GM23338 (cell line): ENCODE measurements around the gene VEGFC. TPM values are rescaled to one million over a fixed set of nuclear protein-coding genes. Genes with fewer than 3 reads are reported as not detected.

ENCODE experiments used
- ATAC-seq: fragments of 200-7000 bp; cut with Tn5 transposase; 3 replicates; pipeline ENCODE4 v1.9.1; 2020
- DNase-seq: peaks from one replicate; pipeline ENCODE4 v3.0.0-alpha.2; 2015; ENCODE audit warnings: low spot score
- H2AFZ ChIP-seq: fragments of 200-600 bp; sonication (generic); 2 replicates; pipeline ENCODE4 v1.8.0; 2016; ENCODE audit warnings: antibody characterized with exemption, mild to moderate bottlenecking, moderate library complexity
- H3F3A ChIP-seq: fragments of 200-600 bp; sonication (generic); replicated peaks from 2 replicates; pipeline ENCODE4 v1.8.0; 2017; ENCODE audit warnings: antibody characterized with exemption, mixed run types, low read depth
- H3K27ac ChIP-seq: fragments of 200-600 bp; sonication (generic); 2 replicates; pipeline ENCODE4 v1.6.1; 2016; ENCODE audit warnings: low read depth
- H3K27me3 ChIP-seq: fragments of 200-600 bp; sonication (generic); 2 replicates; pipeline ENCODE4 v1.8.0; 2016; ENCODE audit warnings: mild to moderate bottlenecking, mixed run types, moderate library complexity; ENCODE audit not compliant: insufficient read depth
- H3K36me3 ChIP-seq: fragments of 200-600 bp; sonication (generic); 2 replicates; pipeline ENCODE4 v1.8.0; 2016; ENCODE audit warnings: mild to moderate bottlenecking; ENCODE audit not compliant: insufficient read depth
- H3K4me1 ChIP-seq: fragments of 200-600 bp; sonication (generic); 2 replicates; pipeline ENCODE4 v1.8.0; 2016; ENCODE audit warnings: mild to moderate bottlenecking, moderate library complexity; ENCODE audit not compliant: insufficient read depth
- H3K4me2 ChIP-seq: fragments of 200-600 bp; sonication (generic); 2 replicates; pipeline ENCODE4 v1.7.1; 2017; ENCODE audit warnings: mixed run types
- H3K4me3 ChIP-seq: fragments of 200-600 bp; sonication (generic); 2 replicates; pipeline ENCODE4 v1.6.1; 2016; ENCODE audit warnings: mixed run types
- H3K79me2 ChIP-seq: fragments of 200-600 bp; sonication (generic); replicated peaks from 2 replicates; pipeline ENCODE4 v1.8.0; 2017; ENCODE audit warnings: mild to moderate bottlenecking; ENCODE audit not compliant: insufficient read depth
- H3K9me2 ChIP-seq: fragments of 200-600 bp; sonication (generic); 2 replicates; pipeline ENCODE4 v1.8.0; 2017; ENCODE audit not compliant: insufficient read depth
- H4K20me1 ChIP-seq: fragments of 200-600 bp; sonication (generic); replicated peaks from 2 replicates; pipeline ENCODE4 v1.8.0; 2017; ENCODE audit warnings: mild to moderate bottlenecking; ENCODE audit not compliant: insufficient read depth
- H3K27ac Mint-ChIP-seq: 2 replicates; pipeline ENCODE4 v1.8.0; 2020; ENCODE audit warnings: inconsistent platforms, mild to moderate bottlenecking, moderate library complexity, mixed read lengths
- H3K27me3 Mint-ChIP-seq: 3 replicates; pipeline ENCODE4 v1.8.0; 2022; ENCODE audit warnings: low read depth, mild to moderate bottlenecking, moderate library complexity, mixed read lengths, inconsistent platforms; ENCODE audit not compliant: insufficient read depth, poor library complexity
- H3K36me3 Mint-ChIP-seq: 3 replicates; pipeline ENCODE4 v1.8.0; 2021; ENCODE audit warnings: low read depth, mild to moderate bottlenecking, inconsistent platforms, moderate library complexity, mixed read lengths
- H3K4me1 Mint-ChIP-seq: 3 replicates; pipeline ENCODE4 v1.8.0; 2020; ENCODE audit warnings: mild to moderate bottlenecking, inconsistent platforms, mixed read lengths
- H3K4me3 Mint-ChIP-seq: 3 replicates; pipeline ENCODE4 v1.8.0; 2021; ENCODE audit warnings: moderate library complexity, mild to moderate bottlenecking, inconsistent platforms, mixed read lengths
- H3K9me3 Mint-ChIP-seq: 3 replicates; pipeline ENCODE4 v1.8.0; 2020; ENCODE audit warnings: moderate library complexity, mild to moderate bottlenecking, inconsistent platforms, mixed read lengths
- CREB1 ChIP-seq: fragments of 250-450 bp; sonication (Bioruptor Pico); IDR thresholded peaks from 2 replicates; pipeline ENCODE4 v1.5.0; 2020; ENCODE audit warnings: low read depth, mild to moderate bottlenecking, moderate library complexity
- EZH2 ChIP-seq: fragments of 200-600 bp; sonication (generic); IDR thresholded peaks from one replicate; pipeline ENCODE4 v1.8.0; 2017; ENCODE audit warnings: antibody characterized with exemption, mild to moderate bottlenecking, low read depth; ENCODE audit not compliant: unreplicated experiment
- EZH2phosphoT487 ChIP-seq: fragments of 200-600 bp; sonication (generic); IDR thresholded peaks from one replicate; pipeline ENCODE4 v1.8.1; 2018; ENCODE audit warnings: antibody characterized with exemption; ENCODE audit not compliant: unreplicated experiment
- JUNB ChIP-seq: IDR thresholded peaks from one replicate; pipeline ENCODE4 v1.6.1; 2016; ENCODE audit warnings: antibody characterized with exemption; ENCODE audit not compliant: unreplicated experiment
- NANOG ChIP-seq: IDR thresholded peaks from 2 replicates; pipeline ENCODE4 v1.6.1; 2016; ENCODE audit warnings: antibody characterized with exemption, borderline replicate concordance
- POLR2AphosphoS5 ChIP-seq: IDR thresholded peaks from 2 replicates; pipeline ENCODE4 v1.6.1; 2016; ENCODE audit warnings: antibody characterized with exemption, low read depth
- STAT1 ChIP-seq: IDR thresholded peaks from one replicate; pipeline ENCODE4 v1.6.1; 2016; ENCODE audit warnings: antibody characterized with exemption; ENCODE audit not compliant: unreplicated experiment
- ZNF114 ChIP-seq: fragments of 250-450 bp; sonication (Bioruptor Pico); IDR thresholded peaks from 2 replicates; pipeline ENCODE4 v1.5.0; 2020; ENCODE audit warnings: mild to moderate bottlenecking, moderate library complexity
- ZNF331 ChIP-seq: fragments of 250-450 bp; sonication (Bioruptor Pico); IDR thresholded peaks from 2 replicates; pipeline ENCODE4 v1.5.0; 2020; ENCODE audit warnings: low read depth, mild to moderate bottlenecking, moderate library complexity
- polyA plus RNA-seq: library from polyadenylated mRNA; unstranded; fragments of >200 nt; fragmentation: Nextera tagmentation; extraction: Ambion mirVana; gene quantifications from 2 replicates; pipeline ENCODE4 v1.2.1, GENCODE V29; 2016
- total RNA-seq: library from RNA; depleted of rRNA; stranded (reverse); fragments of >200 nt; shearing (Covaris generic); gene quantifications from 2 replicates; pipeline ENCODE4 v1.2.3, GENCODE V29; 2014
- TF ChIP-seq, protein P1 (sequence below), 2 experiments: fragments of 200-600 bp in 1 of 2; sonication (generic) in 1 of 2; conservative IDR thresholded peaks; 2 replicates each; pipeline versions ENCODE4 v1.5.1 to v1.6.1; 2016 to 2017; ENCODE audit warnings: antibody characterized with exemption in 2 of 2, low read depth in 2 of 2, mild to moderate bottlenecking in 2 of 2, moderate library complexity in 1 of 2
- TF ChIP-seq, protein P2 (sequence below): IDR thresholded peaks from 2 replicates; pipeline ENCODE4 v1.6.1; 2016; ENCODE audit warnings: antibody characterized with exemption
- TF ChIP-seq, protein P3 (sequence below): fragments of 250-450 bp; sonication (Bioruptor Pico); IDR thresholded peaks from 2 replicates; pipeline ENCODE4 v1.5.0; 2020; ENCODE audit warnings: mild to moderate bottlenecking, moderate library complexity
- TF ChIP-seq, protein P4 (sequence below): IDR thresholded peaks from one replicate; pipeline ENCODE4 v1.6.1; 2018; ENCODE audit warnings: antibody characterized with exemption; ENCODE audit not compliant: unreplicated experiment

The VEGFC gene
- total and polyA plus RNA-seq, 2 experiments from 2014 or later = 0.87 to 1.1 TPM

DNA sequence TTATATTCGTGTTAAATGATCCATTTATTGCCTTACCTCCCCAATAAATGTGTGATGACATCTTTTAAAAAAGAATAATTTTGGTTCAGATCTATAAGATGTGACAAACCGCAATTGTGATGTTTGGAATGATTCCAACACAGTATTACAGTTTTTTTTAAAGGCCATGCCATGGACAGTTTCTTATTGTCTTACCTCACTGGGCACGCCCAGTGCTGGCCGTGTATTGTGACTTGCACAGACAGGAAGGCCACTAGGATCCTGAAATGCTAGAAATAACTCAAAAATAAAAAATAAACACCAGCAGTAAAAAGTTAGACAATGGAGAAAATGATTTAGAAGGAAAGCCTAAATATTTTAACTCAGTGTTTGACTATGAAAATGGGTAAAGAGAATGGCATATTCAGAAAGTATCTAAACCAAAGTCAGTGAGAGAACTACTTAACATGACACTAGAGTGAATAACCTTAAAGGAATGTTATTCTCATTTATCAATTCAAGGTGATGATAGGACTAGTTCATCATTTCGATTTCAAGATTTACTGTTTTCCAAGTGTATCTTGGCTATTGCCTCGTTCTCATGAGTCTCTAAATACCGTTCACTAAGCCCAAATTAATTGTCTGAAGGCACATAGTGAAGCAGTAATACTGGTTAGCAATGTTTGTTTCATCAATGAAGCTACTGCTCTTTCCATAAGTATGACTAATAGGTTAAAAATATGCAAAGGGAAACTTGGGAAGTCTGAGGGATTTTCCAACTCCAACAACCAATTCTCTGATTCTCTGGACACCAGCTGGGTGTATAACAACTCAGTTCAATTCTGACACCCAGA is 46.1 kb upstream of the VEGFC start:
- Mint-ChIP-seq H3K4me3 (no peak overlapping the region), H3K9me3 (no peaks in the 10 kb centered on the region), H3K4me1 (0 out of 3 replicates have a peak, but pooled peaks cover 2% of the 10 kb centered on the region), H3K36me3 (no peaks in the 10 kb centered on the region), H3K27ac (peak overlapping the region; percentile 59; the same call in 1 of the 2 replicates), H3K27me3 (no peaks in the 10 kb centered on the region)
- Histone ChIP-seq H3K27me3 (no peaks in the 10 kb centered on the region), H3K4me1 (peaks cover 5% of the 10 kb centered on the region; the same call in 1 of the 2 replicates), H4K20me1 (no peaks in the 10 kb centered on the region), H3K4me2 (no peak overlapping the region), H3K27ac (no peak overlapping the region), H2AFZ (no peak overlapping the region), H3K79me2 (no peaks in the 10 kb centered on the region), H3K36me3 (no peaks in the 10 kb centered on the region), H3K9me2 (no peaks in the 10 kb centered on the region), H3K4me3 (no peak overlapping the region), H3F3A (no peaks in the 10 kb centered on the region)
- ATAC-seq (no peak), DNase-seq (no peak)
- TF ChIP-seq, protein P1, sequence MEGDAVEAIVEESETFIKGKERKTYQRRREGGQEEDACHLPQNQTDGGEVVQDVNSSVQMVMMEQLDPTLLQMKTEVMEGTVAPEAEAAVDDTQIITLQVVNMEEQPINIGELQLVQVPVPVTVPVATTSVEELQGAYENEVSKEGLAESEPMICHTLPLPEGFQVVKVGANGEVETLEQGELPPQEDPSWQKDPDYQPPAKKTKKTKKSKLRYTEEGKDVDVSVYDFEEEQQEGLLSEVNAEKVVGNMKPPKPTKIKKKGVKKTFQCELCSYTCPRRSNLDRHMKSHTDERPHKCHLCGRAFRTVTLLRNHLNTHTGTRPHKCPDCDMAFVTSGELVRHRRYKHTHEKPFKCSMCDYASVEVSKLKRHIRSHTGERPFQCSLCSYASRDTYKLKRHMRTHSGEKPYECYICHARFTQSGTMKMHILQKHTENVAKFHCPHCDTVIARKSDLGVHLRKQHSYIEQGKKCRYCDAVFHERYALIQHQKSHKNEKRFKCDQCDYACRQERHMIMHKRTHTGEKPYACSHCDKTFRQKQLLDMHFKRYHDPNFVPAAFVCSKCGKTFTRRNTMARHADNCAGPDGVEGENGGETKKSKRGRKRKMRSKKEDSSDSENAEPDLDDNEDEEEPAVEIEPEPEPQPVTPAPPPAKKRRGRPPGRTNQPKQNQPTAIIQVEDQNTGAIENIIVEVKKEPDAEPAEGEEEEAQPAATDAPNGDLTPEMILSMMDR (conservative IDR thresholded peaks at IDR 0.05; ENCODE audit: low read depth in 2 of 2) = no peak
- TF ChIP-seq EZH2 = no peak
- no peak for TF ChIP-seq EZH2phosphoT487
- TF ChIP-seq, protein P2, sequence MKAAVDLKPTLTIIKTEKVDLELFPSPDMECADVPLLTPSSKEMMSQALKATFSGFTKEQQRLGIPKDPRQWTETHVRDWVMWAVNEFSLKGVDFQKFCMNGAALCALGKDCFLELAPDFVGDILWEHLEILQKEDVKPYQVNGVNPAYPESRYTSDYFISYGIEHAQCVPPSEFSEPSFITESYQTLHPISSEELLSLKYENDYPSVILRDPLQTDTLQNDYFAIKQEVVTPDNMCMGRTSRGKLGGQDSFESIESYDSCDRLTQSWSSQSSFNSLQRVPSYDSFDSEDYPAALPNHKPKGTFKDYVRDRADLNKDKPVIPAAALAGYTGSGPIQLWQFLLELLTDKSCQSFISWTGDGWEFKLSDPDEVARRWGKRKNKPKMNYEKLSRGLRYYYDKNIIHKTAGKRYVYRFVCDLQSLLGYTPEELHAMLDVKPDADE = no peak
- TF ChIP-seq POLR2AphosphoS5 = no peak
- no peak for TF ChIP-seq NANOG
- TF ChIP-seq, protein P3, sequence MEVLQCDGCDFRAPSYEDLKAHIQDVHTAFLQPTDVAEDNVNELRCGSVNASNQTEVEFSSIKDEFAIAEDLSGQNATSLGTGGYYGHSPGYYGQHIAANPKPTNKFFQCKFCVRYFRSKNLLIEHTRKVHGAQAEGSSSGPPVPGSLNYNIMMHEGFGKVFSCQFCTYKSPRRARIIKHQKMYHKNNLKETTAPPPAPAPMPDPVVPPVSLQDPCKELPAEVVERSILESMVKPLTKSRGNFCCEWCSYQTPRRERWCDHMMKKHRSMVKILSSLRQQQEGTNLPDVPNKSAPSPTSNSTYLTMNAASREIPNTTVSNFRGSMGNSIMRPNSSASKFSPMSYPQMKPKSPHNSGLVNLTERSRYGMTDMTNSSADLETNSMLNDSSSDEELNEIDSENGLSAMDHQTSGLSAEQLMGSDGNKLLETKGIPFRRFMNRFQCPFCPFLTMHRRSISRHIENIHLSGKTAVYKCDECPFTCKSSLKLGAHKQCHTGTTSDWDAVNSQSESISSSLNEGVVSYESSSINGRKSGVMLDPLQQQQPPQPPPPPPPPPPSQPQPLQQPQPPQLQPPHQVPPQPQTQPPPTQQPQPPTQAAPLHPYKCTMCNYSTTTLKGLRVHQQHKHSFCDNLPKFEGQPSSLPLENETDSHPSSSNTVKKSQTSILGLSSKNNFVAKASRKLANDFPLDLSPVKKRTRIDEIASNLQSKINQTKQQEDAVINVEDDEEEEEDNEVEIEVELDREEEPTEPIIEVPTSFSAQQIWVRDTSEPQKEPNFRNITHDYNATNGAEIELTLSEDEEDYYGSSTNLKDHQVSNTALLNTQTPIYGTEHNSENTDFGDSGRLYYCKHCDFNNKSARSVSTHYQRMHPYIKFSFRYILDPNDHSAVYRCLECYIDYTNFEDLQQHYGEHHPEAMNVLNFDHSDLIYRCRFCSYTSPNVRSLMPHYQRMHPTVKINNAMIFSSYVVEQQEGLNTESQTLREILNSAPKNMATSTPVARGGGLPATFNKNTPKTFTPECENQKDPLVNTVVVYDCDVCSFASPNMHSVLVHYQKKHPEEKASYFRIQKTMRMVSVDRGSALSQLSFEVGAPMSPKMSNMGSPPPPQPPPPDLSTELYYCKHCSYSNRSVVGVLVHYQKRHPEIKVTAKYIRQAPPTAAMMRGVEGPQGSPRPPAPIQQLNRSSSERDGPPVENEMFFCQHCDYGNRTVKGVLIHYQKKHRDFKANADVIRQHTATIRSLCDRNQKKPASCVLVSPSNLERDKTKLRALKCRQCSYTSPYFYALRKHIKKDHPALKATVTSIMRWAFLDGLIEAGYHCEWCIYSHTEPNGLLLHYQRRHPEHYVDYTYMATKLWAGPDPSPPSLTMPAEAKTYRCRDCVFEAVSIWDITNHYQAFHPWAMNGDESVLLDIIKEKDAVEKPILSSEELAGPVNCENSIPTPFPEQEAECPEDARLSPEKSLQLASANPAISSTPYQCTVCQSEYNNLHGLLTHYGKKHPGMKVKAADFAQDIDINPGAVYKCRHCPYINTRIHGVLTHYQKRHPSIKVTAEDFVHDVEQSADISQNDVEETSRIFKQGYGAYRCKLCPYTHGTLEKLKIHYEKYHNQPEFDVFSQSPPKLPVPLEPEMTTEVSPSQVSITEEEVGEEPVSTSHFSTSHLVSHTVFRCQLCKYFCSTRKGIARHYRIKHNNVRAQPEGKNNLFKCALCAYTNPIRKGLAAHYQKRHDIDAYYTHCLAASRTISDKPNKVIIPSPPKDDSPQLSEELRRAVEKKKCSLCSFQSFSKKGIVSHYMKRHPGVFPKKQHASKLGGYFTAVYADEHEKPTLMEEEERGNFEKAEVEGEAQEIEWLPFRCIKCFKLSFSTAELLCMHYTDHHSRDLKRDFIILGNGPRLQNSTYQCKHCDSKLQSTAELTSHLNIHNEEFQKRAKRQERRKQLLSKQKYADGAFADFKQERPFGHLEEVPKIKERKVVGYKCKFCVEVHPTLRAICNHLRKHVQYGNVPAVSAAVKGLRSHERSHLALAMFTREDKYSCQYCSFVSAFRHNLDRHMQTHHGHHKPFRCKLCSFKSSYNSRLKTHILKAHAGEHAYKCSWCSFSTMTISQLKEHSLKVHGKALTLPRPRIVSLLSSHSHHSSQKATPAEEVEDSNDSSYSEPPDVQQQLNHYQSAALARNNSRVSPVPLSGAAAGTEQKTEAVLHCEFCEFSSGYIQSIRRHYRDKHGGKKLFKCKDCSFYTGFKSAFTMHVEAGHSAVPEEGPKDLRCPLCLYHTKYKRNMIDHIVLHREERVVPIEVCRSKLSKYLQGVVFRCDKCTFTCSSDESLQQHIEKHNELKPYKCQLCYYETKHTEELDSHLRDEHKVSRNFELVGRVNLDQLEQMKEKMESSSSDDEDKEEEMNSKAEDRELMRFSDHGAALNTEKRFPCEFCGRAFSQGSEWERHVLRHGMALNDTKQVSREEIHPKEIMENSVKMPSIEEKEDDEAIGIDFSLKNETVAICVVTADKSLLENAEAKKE (CRISPR knock-in tag) = no peak
- no peak for TF ChIP-seq STAT1
- TF ChIP-seq, protein P4, sequence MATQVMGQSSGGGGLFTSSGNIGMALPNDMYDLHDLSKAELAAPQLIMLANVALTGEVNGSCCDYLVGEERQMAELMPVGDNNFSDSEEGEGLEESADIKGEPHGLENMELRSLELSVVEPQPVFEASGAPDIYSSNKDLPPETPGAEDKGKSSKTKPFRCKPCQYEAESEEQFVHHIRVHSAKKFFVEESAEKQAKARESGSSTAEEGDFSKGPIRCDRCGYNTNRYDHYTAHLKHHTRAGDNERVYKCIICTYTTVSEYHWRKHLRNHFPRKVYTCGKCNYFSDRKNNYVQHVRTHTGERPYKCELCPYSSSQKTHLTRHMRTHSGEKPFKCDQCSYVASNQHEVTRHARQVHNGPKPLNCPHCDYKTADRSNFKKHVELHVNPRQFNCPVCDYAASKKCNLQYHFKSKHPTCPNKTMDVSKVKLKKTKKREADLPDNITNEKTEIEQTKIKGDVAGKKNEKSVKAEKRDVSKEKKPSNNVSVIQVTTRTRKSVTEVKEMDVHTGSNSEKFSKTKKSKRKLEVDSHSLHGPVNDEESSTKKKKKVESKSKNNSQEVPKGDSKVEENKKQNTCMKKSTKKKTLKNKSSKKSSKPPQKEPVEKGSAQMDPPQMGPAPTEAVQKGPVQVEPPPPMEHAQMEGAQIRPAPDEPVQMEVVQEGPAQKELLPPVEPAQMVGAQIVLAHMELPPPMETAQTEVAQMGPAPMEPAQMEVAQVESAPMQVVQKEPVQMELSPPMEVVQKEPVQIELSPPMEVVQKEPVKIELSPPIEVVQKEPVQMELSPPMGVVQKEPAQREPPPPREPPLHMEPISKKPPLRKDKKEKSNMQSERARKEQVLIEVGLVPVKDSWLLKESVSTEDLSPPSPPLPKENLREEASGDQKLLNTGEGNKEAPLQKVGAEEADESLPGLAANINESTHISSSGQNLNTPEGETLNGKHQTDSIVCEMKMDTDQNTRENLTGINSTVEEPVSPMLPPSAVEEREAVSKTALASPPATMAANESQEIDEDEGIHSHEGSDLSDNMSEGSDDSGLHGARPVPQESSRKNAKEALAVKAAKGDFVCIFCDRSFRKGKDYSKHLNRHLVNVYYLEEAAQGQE = no peak
- TF ChIP-seq JUNB = no peak
- TF ChIP-seq ZNF114 (CRISPR knock-in tag) = no peak
- TF ChIP-seq ZNF331 = no peak
- no peak for TF ChIP-seq CREB1 (CRISPR knock-in tag)
